ENCODE results near the gene COL8A1.

GRCh38 chr3:99640214-99640851 is 1.9 kb downstream of the COL8A1 start:
- TF ChIP-seq YY1 (IDR thresholded peaks at IDR 0.05; ENCODE audit: low read depth) = no peak
- no peak for TF ChIP-seq ZBTB7A (IDR thresholded peaks at IDR 0.05; ENCODE audit: low read depth)
- no peak for TF ChIP-seq EP300 (IDR thresholded peaks at IDR 0.05; ENCODE audit: borderline replicate concordance)
- no peak for TF ChIP-seq RAD21 (IDR thresholded peaks at IDR 0.05; ENCODE audit: low read depth)
- no peak for TF ChIP-seq TEAD4 (IDR thresholded peaks at IDR 0.05)
- TF ChIP-seq TCF12 (IDR thresholded peaks at IDR 0.05; ENCODE audit: low read depth) = no peak
- no peak for TF ChIP-seq CREB1 (IDR thresholded peaks at IDR 0.05; ENCODE audit: low read depth)
- TF ChIP-seq, protein P1, sequence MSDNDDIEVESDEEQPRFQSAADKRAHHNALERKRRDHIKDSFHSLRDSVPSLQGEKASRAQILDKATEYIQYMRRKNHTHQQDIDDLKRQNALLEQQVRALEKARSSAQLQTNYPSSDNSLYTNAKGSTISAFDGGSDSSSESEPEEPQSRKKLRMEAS (IDR thresholded peaks at IDR 0.05) = no peak
- no peak for TF ChIP-seq FOXM1 (IDR thresholded peaks at IDR 0.05; ENCODE audit: borderline replicate concordance, low read depth)
- no peak for TF ChIP-seq REST (IDR thresholded peaks at IDR 0.05; ENCODE audit: low read depth)
- TF ChIP-seq TAF1 (IDR thresholded peaks at IDR 0.05; ENCODE audit: low read depth) = no peak
- TF ChIP-seq NFIC (IDR thresholded peaks at IDR 0.05) = no peak
- TF ChIP-seq USF1 (IDR thresholded peaks at IDR 0.05) = no peak
